ENCODE data around the gene CSNK2B. TPM values are rescaled to one million over a fixed set of nuclear protein-coding genes. Genes with fewer than 3 reads are reported as not detected.

CSNK2B gene
- total RNA-seq, 1 experiment from 2014 or later: 219 TPM

DNA sequence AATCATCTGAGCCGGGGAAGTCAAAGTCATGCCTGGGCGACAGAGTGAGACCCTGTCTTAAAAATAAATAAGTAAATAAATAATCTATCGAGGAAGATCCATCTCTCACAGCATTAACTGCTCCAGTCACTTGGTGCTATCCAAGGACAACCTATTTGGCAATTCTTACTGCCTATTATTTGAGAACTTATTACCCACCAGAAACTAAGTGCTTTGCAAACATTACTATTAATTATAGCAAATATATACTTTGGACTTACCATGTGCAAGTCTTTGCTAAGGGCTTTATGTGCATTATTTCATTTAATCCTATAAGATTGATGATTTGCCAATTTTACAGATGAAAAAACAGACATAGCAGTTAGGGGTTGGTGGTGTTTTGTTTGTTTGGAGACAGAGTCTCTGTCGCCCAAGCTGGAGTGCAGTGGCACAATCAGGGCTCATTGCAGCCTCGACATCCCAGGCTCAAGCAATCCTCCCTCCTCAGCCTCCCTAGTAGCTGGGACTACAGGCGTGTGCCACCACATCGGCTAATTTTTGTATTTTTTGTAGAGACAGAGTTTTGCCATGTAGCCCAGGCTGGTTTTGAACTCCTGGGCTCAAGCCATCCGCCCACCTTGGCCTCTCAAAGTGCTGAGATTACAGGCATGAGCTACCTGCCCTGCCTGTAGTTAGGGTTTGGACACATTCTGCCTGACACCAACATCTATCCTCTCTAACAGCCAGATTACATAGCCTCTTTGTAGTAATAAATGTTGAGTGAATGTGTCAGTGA, 11.1 kb upstream of the CSNK2B start:
- Histone ChIP-seq H3K9me3 (ENCODE audit: control insufficient read depth, insufficient read depth, low read depth, low read length) (no peaks in the 10 kb centered on the region), H3K4me3 (ENCODE audit: low read depth in 2 of 2, low read length in 2 of 2) (no peak overlapping the region), H3K27me3 (ENCODE audit: control insufficient read depth, insufficient read depth, low read length) (no peaks in the 10 kb centered on the region), H3K36me3 (ENCODE audit: control insufficient read depth, insufficient read depth, low read length) (no peaks in the 10 kb centered on the region; the same call in 1 of the 2 replicates), H3K27ac (ENCODE audit: low read length) (no peak overlapping the region), H3K4me1 (ENCODE audit: control insufficient read depth, insufficient read depth, low read length) (peaks cover 34% of the 10 kb centered on the region)
- in situ Hi-C loops (cut with HindIII; ENCODE audit: low pct_unique_long_range_greater_than_20kb, low sequenced_read_pairs) (no loop called here), intact Hi-C loops (cut with micrococcal nuclease; ENCODE audit: unreplicated experiment) (no loop called here)
- POLR2A ChIA-PET: interaction anchor here (0.6 kb wide), 1 partner anchor 441 kb away, joined by 3 read pairs; no protein-coding TSS in a partner anchor
- BruUV-seq (replicated peaks): no TSS peak
- TF ChIP-seq, protein P1, sequence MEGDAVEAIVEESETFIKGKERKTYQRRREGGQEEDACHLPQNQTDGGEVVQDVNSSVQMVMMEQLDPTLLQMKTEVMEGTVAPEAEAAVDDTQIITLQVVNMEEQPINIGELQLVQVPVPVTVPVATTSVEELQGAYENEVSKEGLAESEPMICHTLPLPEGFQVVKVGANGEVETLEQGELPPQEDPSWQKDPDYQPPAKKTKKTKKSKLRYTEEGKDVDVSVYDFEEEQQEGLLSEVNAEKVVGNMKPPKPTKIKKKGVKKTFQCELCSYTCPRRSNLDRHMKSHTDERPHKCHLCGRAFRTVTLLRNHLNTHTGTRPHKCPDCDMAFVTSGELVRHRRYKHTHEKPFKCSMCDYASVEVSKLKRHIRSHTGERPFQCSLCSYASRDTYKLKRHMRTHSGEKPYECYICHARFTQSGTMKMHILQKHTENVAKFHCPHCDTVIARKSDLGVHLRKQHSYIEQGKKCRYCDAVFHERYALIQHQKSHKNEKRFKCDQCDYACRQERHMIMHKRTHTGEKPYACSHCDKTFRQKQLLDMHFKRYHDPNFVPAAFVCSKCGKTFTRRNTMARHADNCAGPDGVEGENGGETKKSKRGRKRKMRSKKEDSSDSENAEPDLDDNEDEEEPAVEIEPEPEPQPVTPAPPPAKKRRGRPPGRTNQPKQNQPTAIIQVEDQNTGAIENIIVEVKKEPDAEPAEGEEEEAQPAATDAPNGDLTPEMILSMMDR (IDR thresholded peaks at IDR 0.05): no peak
- TF ChIP-seq SIN3A (IDR thresholded peaks at IDR 0.05; ENCODE audit: borderline replicate concordance, insufficient read depth, low read depth, low read length) (no peak), TCF7L2 (IDR thresholded peaks at IDR 0.05; ENCODE audit: low read depth, low read length) (no peak), POLR2AphosphoS5 (IDR thresholded peaks at IDR 0.05; ENCODE audit: low read depth, low read length) (no peak)
- TF ChIP-seq, protein P2, sequence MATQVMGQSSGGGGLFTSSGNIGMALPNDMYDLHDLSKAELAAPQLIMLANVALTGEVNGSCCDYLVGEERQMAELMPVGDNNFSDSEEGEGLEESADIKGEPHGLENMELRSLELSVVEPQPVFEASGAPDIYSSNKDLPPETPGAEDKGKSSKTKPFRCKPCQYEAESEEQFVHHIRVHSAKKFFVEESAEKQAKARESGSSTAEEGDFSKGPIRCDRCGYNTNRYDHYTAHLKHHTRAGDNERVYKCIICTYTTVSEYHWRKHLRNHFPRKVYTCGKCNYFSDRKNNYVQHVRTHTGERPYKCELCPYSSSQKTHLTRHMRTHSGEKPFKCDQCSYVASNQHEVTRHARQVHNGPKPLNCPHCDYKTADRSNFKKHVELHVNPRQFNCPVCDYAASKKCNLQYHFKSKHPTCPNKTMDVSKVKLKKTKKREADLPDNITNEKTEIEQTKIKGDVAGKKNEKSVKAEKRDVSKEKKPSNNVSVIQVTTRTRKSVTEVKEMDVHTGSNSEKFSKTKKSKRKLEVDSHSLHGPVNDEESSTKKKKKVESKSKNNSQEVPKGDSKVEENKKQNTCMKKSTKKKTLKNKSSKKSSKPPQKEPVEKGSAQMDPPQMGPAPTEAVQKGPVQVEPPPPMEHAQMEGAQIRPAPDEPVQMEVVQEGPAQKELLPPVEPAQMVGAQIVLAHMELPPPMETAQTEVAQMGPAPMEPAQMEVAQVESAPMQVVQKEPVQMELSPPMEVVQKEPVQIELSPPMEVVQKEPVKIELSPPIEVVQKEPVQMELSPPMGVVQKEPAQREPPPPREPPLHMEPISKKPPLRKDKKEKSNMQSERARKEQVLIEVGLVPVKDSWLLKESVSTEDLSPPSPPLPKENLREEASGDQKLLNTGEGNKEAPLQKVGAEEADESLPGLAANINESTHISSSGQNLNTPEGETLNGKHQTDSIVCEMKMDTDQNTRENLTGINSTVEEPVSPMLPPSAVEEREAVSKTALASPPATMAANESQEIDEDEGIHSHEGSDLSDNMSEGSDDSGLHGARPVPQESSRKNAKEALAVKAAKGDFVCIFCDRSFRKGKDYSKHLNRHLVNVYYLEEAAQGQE (IDR thresholded peaks at IDR 0.05; ENCODE audit: insufficient read depth in 1 of 2, low read depth in 2 of 2, low read length in 1 of 2): no peak
- CTCF ChIA-PET: no interaction called here
- DNase-seq (ENCODE audit: low read depth, low spot score): no peak
- no peak for ATAC-seq

DNA sequence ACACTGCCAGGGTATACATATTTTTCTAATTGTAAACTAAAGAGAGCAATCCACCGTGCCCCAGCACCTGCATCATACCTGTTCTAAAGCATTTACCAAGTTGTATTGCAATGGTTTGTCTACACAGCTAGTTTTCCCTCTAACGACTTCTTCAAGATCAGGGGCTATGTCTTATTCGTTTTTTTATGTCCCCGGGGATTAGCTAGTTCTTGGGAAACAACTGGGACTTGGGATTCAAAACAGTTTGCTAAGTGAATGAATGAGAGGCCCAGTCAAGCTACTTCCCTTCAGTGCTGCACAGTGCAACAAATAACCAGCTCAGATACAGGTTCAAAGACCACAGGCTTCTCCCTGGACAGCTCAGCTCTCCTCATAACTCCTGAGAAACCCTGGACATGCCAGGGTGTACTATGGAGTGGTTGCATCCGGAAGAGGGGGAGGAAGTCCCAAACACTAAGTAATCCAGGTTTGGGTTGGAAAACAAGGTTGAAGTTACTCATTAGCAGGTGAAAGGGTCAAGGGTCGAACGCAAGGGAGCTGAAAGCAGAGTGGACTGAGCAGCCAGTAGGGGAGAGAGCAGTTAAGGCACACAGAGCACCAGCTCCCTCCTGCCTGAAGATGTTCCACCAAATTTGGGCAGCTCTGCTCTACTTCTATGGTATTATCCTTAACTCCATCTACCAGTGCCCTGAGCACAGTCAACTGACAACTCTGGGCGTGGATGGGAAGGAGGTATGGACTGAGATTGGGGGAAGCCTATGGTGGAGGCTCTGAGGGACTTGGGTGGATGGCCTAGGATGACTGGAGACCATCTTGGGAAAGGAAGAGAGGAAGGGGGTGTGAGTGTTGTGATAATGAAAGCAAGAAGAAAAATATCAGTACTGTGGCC, 10.3 kb upstream of the CSNK2B start, which contains the start of gene APOM:
Gene APOM, plus strand, starts transcription at position 546 of the 889 bp plus-strand sequence. Its CDS starts 73 bp downstream, at position 619.
- in situ Hi-C loops (cut with HindIII; ENCODE audit: low pct_unique_long_range_greater_than_20kb, low sequenced_read_pairs): no loop called here
- DNase-seq (ENCODE audit: low read depth, low spot score) (no peak), ATAC-seq (no peak)
- H3K9me3 ChIP-seq (ENCODE audit: control insufficient read depth, insufficient read depth, low read depth, low read length): no peaks in the 10 kb centered on the region
- POLR2A ChIA-PET: no interaction called here
- H3K4me3 ChIP-seq (ENCODE audit: low read depth in 2 of 2, low read length in 2 of 2): no peak within 1 kb of the TSS
- BruUV-seq (replicated peaks): no TSS peak
- H3K27me3 ChIP-seq (ENCODE audit: control insufficient read depth, insufficient read depth, low read length): no peaks in the 10 kb centered on the region
- CTCF ChIA-PET: no interaction called here
- H3K4me1 ChIP-seq (ENCODE audit: control insufficient read depth, insufficient read depth, low read length): peaks cover 34% of the 10 kb centered on the region
- intact Hi-C loops (cut with micrococcal nuclease; ENCODE audit: unreplicated experiment): no loop called here
- no peaks in the 10 kb centered on the region; the same call in 1 of the 2 replicates for H3K36me3 ChIP-seq (ENCODE audit: control insufficient read depth, insufficient read depth, low read length)
- TF ChIP-seq SIN3A (IDR thresholded peaks at IDR 0.05; ENCODE audit: borderline replicate concordance, insufficient read depth, low read depth, low read length) (no peak), TCF7L2 (IDR thresholded peaks at IDR 0.05; ENCODE audit: low read depth, low read length) (no peak), POLR2AphosphoS5 (IDR thresholded peaks at IDR 0.05; ENCODE audit: low read depth, low read length) (no peak)
- TF ChIP-seq, protein P1 (IDR thresholded peaks at IDR 0.05): no peak
- TF ChIP-seq, protein P2 (IDR thresholded peaks at IDR 0.05; ENCODE audit: insufficient read depth in 1 of 2, low read depth in 2 of 2, low read length in 1 of 2): no peak
- H3K27ac ChIP-seq (ENCODE audit: low read length): no peak within 1 kb of the TSS

All from Panc1 (cell line).